ENCODE data around the gene STAB2. TPM values are rescaled to one million over a fixed set of nuclear protein-coding genes. Genes with fewer than 3 reads are reported as not detected.
A peak's percentile ranks its signal among the peaks of the same experiment; 100 is the strongest.

STAB2 gene
- total RNA-seq, 1 donor from 2014 or later: 0.05 TPM

DNA sequence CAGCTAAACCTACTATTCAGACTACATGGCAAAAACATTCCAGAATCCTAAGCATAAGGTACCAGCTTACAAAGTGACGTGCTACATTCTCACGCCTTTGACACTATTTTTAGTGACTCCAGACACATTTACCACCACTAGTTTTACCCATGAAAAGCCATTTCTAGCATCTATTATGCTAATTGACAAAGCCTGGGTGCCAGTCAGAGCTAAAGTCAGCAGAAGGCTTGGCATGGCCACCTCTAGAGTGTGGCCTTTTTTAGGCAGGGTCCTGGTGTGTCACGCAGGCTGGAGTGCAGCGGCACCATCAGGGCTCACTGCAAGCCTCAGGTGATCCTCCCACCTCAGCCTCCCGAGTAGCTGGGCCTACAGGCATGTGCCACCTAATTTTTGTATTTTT, 178.2 kb downstream of the STAB2 start:
- no peak for DNase-seq
- no peak for ATAC-seq (ENCODE audit: poor library complexity)
- intact Hi-C loops (cut with DNase I): no loop called here

- intact Hi-C loops (cut with DNase I): no loop called here
- no peak for ATAC-seq (ENCODE audit: poor library complexity)
Measured at GRCh38 chr12:103766028-103766427, 179.0 kb downstream of the STAB2 start.

DNA sequence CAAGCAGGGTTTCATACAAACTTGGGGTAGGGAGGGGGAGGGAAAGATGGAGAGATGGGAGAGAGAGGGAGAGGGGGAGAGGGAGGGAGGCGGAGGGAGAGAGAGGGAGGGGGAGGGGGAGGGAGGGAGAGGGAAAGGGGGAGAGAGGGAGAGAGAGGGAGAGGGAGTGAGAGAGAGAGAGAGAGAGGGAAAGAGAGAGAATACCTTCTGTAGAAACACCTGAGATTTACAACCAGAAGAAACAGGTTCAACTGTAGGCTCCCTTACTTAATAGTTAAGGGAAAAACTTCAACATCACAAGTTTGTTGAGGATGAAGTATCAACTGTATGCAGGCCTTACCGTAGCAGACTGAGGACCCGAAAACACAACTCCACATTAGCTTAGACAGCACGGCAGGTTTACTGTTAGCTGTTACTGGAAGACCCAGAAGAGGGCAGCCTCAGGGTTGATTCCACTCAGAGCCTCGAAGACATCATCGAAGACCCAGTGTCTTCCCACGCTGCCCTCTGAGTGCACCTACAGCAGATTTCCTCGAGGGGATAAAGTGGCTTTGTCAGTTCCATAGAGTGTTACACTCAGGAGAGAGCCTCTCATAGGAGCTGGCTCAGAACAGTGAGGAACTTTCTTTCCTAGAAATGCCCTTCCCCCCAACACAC, 181.5 kb downstream of the STAB2 start:
- DNase-seq (no peak), ATAC-seq (ENCODE audit: poor library complexity) (no peak)

More at GRCh38 chr12:103766028-103766427, 179.0 kb downstream of the STAB2 start:
- no peak for DNase-seq

GRCh38 chr12:103769240-103769945, 182.3 kb downstream of the STAB2 start:
- DNase-seq (no peak), ATAC-seq (ENCODE audit: poor library complexity) (no peak)
- intact Hi-C loops (cut with DNase I): no loop called here

More for the DNA sequence above, 181.5 kb downstream of the STAB2 start:
- intact Hi-C loops (cut with DNase I): no loop called here

GRCh38 chr12:103771466-103771865, 184.4 kb downstream of the STAB2 start:
- no peak for DNase-seq
- peak; percentile 41 for ATAC-seq (ENCODE audit: poor library complexity)
- intact Hi-C loops (cut with DNase I): no loop called here

DNA sequence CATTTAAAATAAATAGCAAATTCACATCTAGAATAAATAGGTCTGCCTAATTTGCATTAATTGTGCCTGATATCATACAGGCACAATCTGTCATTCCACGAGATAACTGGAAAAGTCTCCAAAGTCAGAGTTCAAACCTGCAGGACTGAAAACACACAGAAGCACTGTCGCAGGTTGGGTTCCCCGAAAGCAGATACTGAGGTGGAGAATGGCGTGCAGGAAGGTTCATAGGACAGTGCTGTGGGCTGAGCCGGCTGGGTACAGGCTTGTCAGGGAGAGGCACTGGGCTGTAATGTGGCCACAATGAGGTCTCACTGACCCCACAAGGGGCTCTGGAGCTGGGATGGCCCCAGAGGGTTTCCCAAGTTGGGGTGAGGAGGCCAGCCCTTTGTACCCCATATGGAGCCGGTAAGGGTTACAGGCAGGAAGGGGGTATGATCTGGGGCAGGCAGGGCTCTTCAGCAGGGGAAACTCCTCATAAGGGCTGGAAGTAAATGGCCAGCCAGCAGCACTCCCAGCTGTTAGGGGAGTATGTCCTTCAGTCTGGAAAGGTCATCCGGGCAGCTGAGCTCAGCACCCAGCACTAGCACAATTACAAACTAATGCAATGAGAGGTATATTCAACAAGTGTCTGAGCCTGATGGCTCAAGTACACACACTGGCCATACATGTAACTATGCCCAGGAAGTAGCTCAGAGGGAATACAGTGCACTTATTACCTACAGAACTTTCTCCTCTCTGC, 185.5 kb downstream of the STAB2 start:
- intact Hi-C loops (cut with DNase I): no loop called here
- ATAC-seq (ENCODE audit: poor library complexity) (no peak), DNase-seq (no peak)

GRCh38 chr12:103773109-103773910, 186.2 kb downstream of the STAB2 start:
- no peak for DNase-seq
- ATAC-seq (ENCODE audit: poor library complexity): no peak
- intact Hi-C loops (cut with DNase I): no loop called here

DNA sequence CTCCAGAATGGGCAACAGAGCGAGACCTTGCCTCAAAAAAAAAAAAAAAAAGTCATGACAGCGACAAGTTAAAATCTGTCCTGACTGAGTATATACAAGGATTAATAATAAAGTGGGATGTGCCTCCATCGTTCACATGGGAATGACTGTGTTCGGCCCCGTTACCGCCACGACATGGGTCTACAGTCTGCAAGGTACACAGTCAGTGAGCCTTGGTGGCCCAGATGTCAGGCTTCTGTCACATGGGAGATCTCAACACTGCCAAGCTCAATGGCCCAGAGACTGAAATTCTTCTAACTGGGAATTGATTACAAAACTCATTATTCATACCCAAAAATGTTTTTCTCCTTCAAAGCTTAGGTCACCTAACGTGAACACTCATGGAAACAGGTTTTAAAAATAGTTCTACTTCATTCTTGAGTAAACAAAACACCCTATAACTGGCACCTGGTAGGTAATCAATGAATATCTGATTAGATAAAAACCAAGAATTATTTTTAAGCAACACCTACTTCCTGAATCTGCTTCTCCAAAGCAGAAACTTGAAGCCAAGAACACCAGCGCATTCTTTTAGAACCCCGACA, 188.0 kb downstream of the STAB2 start:
- DNase-seq (no peak), ATAC-seq (ENCODE audit: poor library complexity) (no peak)
- intact Hi-C loops (cut with DNase I): no loop called here

- ATAC-seq (ENCODE audit: poor library complexity) (no peak), DNase-seq (no peak)
- intact Hi-C loops (cut with DNase I): no loop called here
Measured at GRCh38 chr12:103778781-103779180, 191.7 kb downstream of the STAB2 start.

GRCh38 chr12:103779410-103780092, 192.5 kb downstream of the STAB2 start:
- intact Hi-C loops (cut with DNase I): no loop called here
- no peak for DNase-seq
- ATAC-seq (ENCODE audit: poor library complexity): no peak

DNA sequence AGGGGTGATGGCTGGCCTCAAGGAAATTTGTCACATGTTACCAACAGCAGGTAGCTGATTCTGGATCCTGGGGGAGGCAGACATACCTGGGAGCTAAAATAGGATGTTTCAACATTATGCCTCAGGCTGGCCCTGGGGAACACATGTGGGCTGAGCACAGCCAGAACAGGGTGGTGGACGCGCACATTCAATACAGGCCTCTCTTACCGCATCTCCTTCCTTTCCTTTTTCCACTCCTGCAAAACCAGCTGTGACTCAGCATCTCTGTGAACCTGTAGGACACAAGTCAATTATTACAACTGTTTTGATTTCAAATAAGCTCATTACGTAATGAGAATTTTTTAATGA, 193.0 kb downstream of the STAB2 start:
- DNase-seq (no peak), ATAC-seq (ENCODE audit: poor library complexity) (no peak)
- intact Hi-C loops (cut with DNase I): no loop called here

GRCh38 chr12:103780992-103781391, 193.9 kb downstream of the STAB2 start:
- ATAC-seq (ENCODE audit: poor library complexity) (no peak), DNase-seq (no peak)
- intact Hi-C loops (cut with DNase I): no loop called here

DNA sequence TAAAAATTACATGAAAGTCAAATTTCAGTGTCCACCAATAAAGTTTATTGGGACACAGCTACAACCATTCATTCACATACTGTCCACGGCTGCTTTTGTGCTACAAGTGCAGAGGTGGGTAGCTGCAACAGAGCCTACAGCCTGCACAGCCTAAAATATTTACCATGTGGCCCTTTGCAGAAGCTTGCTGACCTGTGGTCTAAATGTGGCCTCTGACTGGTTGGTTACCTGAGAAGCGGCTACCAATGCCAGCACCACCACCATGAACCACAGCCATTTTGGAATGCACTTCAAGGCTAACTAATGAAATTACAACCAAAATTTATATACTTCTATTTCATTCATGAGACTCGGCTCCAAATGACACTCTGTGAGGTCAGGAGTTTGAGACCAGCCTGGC, 195.3 kb downstream of the STAB2 start:
- no peak for ATAC-seq (ENCODE audit: poor library complexity)
- DNase-seq: no peak
- intact Hi-C loops (cut with DNase I): no loop called here

DNA sequence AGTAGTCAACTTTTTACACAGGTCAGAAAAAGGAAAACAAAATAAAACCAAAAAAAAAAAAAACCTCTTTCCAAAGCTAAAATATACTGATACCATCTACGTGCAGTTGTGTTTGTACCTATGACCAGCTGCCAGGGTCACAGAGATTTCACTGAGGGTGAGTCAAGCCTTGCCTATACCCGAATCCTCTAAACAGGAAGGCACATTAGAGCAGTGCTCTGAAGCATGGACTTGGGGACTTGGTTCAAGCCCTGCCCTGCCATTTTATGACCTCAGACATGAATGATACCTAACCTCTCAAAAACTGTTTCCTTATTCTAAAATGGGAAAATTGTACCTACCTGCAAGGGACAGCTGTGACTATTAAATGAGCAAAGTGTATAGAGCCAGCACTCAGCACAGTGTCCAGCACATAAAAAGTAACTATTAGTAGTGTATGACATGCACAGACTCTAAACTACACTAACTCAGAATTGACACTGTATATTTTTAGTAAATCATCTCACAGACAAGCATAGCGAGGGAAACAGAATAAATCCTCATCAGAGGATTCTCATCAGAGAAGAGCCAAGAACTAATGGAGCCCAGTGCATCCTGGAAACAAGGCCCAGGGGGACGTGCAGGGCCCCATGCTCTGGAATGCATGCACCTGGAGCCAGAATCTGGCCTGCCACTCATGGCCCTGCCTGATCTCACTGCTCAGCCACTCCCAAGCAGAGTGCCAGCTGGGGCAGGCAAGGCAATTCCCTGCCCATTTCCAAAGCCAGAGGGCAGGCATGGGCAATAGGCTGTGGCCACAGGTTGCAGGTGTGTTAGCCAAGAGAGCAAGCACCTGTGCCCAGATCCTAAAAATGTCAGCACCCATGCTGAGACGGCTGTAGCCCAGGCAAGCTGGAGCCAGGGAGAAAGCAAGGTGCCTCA, 196.9 kb downstream of the STAB2 start:
- intact Hi-C loops (cut with DNase I): no loop called here
- ATAC-seq (ENCODE audit: poor library complexity) (peak; percentile 66), DNase-seq (no peak)

- intact Hi-C loops (cut with DNase I): no loop called here
- DNase-seq (no peak), ATAC-seq (ENCODE audit: poor library complexity) (no peak)
Measured at GRCh38 chr12:103785243-103786031, 198.4 kb downstream of the STAB2 start.

DNA sequence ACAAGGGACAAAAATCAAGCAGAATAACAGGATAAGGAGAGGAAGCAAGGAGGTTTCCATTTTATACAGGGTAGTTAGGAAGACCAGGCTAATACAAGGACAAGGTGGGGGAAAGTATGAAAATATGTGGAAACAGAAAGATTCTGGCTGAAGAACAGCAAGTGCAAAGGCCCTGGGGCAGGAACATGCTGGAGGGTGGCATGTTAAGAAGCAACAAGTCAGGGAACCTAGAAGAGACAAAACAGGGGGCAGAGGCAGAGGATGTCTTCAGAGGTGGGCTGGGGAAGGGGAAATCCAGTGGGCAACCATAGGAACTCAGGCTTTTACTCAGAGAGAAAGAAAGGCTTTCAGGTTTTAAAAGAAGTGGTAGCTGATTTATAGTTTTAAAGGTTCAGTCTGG, 199.1 kb downstream of the STAB2 start:
- intact Hi-C loops (cut with DNase I): no loop called here
- DNase-seq: no peak
- no peak for ATAC-seq (ENCODE audit: poor library complexity)

Measured in Right ventricle myocardium superior (tissue), 1 donor.